T-helper 1 cell treated with Interleukin-12 subunit alpha and Interleukin-12 subunit beta and Interleukin-4 antibody, amounts not matched to agents 30 ng/mL and 1 ng/mL, for 36 hours (primary cell): ENCODE measurements around the gene SUSD1. TPM values are rescaled to one million over a fixed set of nuclear protein-coding genes. Genes with fewer than 3 reads are reported as not detected.
"Not testable (repeated sequence)": the region's sequence is repeated elsewhere in the genome, so short reads cannot be mapped to it uniquely, and the experiment has no call there.

Experiments
- intact Hi-C: fragments of 100-400 bp; cut with micrococcal nuclease; formaldehyde crosslinking; loops from one replicate; pipeline ENCODE4 v1.15.1; 2024
- total RNA-seq: library from RNA; stranded (reverse); gene quantifications from 2 replicates; pipeline ENCODE4 v1.2.3, GENCODE V29; 2022

The SUSD1 gene
- 23.7 and 25.5 TPM in 2 replicates for total RNA-seq

DNA sequence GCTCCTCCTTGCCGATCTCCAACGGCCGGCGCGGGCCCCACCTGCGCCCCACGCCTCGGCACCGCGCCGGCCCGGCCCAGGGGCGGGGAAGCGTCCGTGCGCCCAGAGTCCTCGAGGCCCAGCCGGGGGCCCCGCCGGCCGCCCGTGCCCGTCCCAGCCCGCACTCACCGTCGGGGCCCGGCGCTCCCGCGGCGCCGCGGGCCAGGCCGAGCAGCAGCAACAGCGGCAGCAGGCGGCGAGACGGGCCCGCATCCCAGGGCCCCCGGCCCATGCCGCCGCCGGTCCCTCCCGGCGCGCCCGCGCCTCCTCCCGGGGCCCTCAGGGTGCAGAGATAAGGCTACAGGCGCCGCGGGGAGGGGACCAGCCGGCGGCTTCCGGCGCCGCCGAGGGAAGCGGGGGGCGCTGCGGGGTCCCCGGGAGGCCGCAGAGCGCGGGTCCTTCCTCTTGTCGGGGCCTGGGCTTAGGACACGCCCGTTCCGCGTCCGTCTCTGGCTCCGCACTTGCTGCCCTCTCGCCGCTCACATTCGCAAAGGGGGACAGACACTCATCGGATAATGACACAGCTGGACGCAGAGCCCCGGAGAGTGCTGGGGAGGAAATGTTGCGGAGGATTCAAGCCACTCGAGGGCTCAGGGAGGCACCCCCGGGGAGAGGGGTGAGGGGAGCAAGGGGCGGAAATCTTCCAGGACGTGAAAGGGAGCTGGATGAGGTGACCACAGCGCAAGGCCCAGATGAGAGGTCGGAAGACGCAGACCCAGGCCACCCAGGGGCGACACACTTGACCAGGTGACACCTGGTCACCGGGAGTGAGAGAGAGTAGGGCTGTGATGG lies at the start of gene SUSD1:
Gene SUSD1 (minus strand): TSS at position 333 of the 831 bp plus-strand sequence. CDS start 62 bp downstream, at position 271.
- intact Hi-C loops = loop anchor here (1.0 to 10.0 kb wide), 8 partner anchors 44 to 1240 kb away; partner anchors contain the start of genes C9orf43, FKBP15, KIAA1958 and POLE3

DNA sequence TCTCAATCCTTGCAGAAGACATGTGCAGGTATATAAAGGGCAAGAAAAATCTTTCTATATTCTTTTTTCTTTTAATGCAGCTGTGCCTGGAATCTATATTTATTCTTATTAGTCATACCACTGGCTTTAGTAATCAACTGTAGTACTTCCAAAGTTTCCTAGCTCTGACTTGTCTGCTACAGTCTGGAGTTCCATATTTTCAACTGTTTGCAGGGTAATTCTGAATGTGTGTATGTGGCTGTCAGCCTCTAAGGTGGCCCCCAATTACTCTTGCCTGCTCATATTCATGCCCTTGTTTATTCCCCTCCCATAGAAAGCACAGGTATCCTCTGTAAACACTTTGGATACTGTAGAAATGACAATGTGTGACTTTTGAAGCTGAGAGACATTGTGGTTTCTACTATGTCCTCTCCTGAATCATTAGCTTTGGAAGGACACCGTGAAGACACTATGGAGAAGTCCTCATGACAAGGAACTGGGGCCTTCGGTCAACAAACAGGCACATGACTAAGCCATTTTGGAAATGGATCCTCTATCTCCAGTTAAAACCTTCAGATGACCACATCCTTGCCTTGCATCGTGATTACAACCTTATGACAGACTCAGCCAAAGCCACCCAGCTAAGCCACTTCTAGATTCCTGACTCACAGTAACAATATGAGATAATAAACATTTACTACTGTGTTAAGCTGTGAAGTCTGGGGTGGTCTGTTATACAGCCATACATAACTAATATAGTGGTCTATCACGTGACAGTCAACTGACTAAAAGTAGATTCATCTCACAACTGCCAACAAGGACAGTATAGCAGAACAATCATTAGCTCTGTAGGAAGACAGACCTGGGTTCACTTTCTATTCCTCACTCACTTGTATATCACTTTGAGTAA lies 49.5 kb upstream of the SUSD1 start:
- intact Hi-C loops = no loop called here

DNA sequence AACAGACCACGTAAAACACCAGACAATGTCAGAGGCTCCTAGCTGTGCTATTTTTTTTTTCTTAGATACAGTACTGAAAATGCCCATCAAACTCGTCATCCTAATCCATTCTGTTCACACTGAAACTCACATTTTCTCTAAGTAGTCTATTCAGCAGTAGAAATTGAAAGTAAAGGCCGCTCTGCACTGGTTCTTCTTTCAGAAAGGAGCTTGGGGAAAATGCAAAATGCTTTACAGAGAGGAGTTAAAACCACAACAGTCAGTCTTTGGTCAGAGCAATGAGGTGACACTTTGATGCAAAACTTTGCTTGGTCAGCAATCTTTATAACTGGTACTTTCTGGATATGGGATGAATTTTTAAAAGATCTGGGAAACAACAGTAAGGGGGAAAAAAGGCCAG lies 43.8 kb upstream of the SUSD1 start:
- intact Hi-C loops = loop anchor here (1.0 to 2.0 kb wide), 4 partner anchors 39 to 122 kb away; no protein-coding TSS in a partner anchor

DNA sequence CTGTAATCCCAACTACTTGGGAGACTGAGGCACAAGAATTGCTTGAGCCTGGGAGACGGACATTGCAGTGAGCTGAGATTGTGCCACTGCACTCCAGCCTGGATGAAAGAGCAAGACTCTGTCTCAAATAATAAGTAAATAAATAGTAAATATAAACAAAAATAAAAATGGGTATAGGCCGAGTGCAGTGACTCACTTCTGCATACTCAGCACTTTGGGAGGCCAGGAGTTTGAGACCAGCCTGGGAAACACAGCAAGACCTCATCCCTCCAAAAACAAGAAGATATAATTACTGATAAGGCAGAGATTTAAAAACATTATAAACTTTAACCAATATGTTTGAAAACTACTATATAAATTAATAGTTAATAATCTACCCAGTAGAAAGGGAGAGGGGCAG lies 37.8 kb upstream of the SUSD1 start:
- intact Hi-C loops = no loop called here

DNA sequence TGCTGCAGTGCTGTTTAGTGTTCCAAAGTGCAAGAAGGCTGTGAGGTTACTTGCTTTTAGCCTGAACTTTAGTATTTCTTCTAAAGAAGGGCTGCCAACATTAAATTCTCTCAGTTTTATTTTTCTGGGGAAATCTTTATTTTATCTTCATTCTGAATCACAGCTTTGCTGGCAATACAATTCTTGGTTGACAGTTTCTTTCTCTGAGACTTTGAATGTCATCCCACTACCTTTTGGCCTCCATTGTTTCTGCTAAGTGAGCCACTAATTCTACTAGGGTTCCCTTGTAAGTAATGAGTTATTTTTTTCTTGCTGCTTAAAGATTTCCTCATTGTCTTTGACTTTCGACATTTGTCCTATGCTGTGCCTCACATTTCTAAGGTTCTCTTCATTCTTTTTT lies 32.4 kb upstream of the SUSD1 start:
- intact Hi-C loops = no loop called here

DNA sequence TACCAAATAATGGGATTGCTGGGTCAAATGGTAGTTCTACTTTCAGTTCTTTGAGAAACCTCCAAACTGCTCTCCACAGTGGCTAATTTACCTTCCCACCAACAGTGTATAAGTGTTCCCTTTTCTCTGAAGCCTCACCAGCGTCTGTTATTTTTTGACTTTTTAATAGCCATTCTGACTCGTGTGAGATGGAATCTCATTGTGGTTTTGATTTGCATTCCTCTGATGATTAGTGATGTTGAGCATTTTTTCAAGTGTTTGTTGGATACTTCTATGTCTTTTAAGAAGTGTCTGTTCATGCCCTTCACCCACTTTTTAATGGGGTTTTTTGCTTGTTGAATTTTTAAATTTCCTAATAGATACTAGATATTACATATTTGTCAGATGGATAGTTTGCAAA lies 28.4 kb upstream of the SUSD1 start:
- intact Hi-C loops = no loop called here

DNA sequence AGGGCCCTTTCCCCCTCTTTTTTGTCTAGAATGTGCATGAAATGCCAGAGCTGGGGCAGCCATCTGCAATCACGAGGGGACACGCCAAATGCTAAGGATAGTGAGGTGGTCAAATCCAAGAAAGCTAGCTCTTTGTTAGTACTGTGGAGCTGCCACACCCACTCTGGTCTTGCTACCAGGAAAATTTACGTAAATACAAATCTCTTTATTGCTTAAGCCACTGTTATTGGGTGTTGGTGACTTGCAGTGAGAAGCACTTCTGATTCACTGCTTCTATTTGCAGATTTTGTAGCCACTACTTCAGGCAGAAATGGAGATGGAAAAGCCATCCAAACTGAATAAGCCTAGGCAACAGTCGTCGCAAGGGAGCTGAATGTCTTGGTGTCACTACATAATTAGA lies 25.6 kb upstream of the SUSD1 start:
- intact Hi-C loops = no loop called here

DNA sequence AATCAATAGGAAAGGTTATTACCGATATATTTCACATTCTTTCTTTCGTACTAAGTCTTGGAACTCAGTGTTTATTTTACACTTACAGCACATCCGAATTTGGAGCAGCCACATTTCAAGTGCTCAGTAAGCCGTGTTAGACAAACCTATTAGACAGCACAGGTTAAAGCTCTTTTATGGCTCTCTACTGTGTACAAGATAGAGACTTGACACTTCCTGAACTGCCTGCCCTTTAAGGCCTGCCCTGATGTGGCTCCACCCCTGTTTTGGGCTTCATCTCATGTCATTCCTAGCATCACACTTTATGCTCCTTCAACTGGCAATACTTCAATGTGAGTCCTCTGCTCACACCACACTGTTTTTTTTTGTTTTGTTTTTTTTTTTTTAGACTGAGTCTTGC lies 23.5 kb upstream of the SUSD1 start:
- intact Hi-C loops = no loop called here

DNA sequence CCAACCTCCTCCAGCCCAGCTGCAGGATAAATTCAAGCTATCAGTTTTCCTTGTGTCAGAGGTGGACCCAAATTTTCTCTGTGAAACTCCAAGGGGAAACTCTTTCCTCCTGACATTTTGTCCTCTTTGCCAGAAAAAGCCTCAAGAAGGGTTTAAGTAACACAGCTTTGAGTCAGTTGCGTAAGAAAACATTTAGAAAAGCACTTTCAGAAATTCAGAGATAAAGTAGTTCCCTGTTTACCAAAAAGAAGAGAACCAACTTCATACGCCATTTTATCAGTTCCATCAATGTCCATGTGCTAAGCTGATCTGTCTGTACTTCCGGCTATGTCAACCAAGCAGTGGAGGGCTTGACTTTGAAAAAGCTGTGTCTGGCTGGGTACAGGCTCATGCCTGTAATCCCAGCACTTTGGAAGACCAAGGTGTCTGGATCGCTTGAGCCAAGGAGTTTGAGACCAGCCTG lies 19.9 kb upstream of the SUSD1 start:
- intact Hi-C loops = no loop called here

DNA sequence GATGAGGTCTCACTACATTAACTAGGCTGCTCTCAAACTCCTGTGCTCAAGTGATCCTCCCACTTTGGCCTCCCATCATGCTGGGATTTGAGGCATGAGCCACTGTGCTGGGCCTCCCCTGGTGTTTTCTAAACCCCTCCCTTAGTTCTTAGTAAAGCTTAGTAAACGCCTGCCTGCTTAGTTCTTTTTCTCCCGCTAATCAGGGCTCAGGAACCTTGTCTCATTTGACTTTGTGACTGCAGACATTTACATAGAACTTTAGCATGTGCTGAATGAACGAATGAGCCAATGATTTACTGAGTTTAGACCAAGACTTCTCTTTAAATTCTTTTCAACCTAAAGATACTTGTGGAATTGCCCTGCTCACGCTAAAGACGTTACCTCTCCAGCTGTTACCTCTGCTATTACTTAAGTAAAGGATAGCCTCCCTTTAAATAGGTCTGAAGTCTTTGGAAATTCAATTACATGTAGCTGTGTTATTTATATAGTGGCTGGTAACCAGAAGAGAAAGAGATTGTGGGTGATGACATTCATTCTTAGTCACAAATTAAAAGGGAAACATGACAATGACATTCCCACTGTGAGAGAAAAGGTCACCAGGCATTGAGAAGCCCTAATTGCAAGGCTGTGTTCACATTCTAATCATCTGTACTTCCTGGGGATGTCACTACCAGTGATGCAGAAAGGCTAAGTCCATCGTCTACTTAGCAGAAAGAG lies 18.6 kb upstream of the SUSD1 start:
- intact Hi-C loops = no loop called here

DNA sequence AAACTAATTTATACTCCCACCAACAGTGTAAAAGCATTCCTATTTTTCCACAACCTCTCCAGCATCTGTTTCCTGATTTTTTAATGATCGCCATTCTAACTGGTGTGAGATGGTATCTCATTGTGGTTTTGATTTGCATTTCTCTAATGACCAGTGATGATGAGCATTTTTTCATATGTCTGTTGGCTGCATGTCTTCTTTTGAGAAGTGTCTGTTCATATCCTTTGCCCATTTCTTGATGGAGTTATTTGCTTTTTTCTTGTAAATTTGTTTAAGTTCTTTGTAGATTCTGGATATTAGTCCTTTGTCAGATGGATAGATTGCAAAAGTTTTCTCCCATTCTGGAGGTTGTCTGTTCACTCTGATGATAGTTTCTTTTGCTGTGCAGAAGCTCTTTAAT lies 15.2 kb upstream of the SUSD1 start:
- intact Hi-C loops = not testable (repeated sequence)

DNA sequence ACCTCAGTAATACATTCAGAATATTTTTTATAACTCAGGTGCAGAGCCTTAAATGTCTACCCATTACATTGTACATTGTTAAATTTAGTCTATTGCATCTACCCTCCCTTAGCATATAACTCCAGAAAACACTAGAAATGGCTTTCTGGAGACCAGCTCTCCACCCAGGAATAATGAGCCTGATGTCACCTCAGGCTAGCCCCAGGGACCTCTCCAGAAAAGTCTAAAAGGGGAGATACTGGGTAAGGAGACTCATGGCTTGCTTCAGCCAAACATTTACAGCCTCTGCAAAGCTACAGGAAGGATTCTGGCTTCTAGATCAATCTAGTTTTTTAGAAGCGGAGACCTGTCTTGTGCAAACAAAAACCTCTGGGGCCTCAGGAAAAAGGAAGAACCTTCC lies 13.8 kb upstream of the SUSD1 start:
- intact Hi-C loops = no loop called here

DNA sequence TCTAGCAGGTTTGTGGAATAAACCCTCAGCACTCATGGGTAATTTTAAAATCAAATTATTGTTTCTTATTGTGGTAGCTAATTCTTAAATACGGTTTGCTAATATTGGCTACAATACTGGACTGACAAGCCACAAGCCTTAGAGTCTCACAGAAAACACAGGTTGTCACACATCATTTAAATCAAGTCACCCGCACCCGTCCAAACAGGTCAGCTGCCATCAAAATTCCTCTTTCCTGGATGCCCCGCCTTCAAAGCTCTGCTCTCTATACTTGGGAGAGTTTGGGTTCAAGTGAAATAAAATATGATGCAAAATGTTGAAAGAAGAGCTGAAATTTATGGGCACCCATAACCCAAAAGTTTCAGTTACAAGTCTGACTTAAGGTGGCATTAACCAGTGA lies 12.3 kb upstream of the SUSD1 start:
- intact Hi-C loops = no loop called here

DNA sequence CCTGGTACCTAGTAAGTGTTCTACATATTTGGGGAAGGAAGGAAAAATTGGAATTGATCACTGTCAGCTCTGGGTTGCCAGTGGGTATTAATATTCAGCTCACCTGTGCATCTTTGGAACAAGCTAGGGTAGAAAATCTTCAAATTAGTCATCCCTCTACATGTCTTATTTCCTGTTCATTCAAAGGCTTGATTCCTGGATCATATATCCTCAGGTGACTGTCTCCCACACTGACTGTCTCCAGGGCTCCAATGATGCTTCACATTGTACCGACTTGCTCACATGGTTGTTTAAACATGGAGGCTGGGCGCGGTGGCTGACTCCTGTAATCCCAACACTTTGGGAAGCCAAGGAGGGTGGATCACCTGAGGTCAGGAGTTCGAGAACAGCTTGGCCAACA lies 11.6 kb upstream of the SUSD1 start:
- intact Hi-C loops = loop anchor here (1.0 kb wide), 1 partner anchor 10 kb away; no protein-coding TSS in a partner anchor

DNA sequence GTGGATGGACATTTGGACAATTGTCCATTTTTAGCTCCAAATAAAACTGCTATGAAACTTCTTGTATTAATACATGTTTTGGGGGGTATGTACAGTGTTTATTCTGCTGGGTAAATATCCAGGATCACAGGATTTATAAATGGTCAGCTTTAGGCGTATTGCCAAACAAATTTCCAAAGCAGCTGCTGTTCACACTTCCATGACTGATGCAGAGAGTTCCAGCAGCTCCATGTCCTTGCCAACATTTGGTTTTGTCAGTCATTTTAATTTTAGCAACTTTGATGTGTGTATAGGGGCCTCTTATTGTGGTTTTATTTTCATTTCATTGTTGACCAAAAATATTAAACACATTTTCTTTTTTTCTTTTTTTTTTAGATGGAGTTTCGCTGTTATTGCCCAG lies 9.8 kb upstream of the SUSD1 start:
- intact Hi-C loops = loop anchor here (5.0 kb wide), 3 partner anchors 43 to 567 kb away; partner anchors contain the start of genes GNG10 and SNX30

DNA sequence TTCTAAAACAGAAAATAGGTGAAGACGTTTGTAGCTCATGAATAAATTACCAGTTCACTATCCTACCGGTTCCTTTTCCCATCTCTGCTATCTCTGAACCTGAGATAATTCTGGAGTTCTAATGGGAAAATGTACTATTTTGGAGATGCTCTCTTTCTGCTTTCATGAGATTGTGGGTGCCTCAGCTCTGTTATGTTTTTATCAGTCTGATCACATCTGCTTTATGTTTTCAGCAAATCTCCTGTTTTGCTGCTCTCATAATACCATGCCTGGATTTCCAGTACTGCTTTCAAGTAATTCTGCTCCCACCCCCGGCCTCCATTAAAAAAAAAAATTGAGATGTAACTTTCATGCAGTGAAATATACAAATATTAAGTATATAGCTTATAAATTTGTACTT lies 9.1 kb upstream of the SUSD1 start:
- intact Hi-C loops = loop anchor here (5.0 kb wide), 3 partner anchors 42 to 568 kb away; partner anchors contain the start of genes GNG10 and SNX30

DNA sequence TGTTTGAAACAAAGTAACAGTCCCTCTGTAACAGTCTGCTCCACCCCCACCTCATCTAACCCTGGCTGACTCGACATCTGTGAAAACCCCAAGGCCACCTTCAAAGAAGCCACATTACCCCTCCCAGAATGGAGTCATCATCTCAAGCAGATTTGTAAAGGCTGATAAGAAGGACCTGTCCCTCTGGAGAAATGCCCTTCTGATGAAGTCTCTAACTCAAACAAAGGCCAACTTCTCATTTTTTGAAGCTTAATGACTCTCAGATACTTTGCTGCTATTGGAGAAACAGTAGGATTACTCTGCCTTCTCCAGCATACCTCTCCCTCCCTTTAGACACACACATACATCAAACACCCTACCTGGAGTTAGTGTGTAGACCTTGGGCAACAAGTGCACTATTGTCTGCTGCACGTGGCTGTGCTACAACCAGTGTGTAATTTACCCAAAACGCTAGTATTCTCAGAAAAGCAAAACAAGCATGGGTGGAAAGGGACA lies 5.3 kb upstream of the SUSD1 start:
- intact Hi-C loops = loop anchor here (1.0 to 5.0 kb wide), 8 partner anchors 24 to 572 kb away; partner anchors contain the start of genes GNG10, PTBP3 and SNX30

DNA sequence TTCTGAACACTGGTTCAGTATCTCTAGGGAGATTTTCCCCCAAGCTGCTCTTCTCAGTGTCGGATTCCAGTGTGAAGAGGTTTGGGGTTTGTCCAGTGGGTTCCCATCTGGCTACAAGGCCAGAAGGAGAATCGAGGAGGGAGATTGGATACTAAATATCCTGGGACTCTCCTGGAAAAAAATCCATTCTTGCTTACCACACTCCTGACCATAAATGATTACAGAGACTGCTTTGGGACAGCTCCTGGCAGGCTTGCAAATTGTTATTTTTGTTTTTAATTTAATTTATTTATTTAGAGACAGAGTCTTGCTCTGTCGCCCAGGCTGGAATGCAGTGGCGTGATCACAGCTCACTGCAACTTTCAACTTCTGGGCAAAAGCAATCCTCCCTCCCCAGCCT lies 4.7 kb upstream of the SUSD1 start:
- intact Hi-C loops = loop anchor here (1.0 to 10.0 kb wide), 10 partner anchors 23 to 1235 kb away; partner anchors contain the start of genes C9orf43, FKBP15, GNG10 and POLE3

DNA sequence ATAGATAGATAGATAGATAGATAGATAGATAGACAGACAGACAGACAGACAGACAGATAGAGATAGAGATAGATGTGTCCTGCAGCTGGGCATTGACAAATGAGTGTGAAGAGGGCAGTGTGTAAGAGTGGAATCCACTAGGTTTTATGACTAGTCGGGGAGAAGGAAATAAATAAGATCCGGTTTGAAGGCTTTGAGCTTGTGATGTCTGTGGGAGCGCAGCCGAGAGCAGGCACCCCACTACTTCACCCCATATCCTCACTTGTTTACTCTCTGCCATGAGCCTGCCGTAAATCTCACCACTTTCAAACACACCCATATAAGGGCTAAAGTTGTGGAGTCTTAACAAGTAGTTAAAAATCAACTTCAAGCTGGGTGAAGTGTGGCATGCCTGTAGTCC lies 1.4 kb upstream of the SUSD1 start:
- intact Hi-C loops = loop anchor here (1.0 to 10.0 kb wide), 3 partner anchors 10 to 1238 kb away; partner anchors contain the start of genes C9orf43, FKBP15, POLE3 and SLC31A1

DNA sequence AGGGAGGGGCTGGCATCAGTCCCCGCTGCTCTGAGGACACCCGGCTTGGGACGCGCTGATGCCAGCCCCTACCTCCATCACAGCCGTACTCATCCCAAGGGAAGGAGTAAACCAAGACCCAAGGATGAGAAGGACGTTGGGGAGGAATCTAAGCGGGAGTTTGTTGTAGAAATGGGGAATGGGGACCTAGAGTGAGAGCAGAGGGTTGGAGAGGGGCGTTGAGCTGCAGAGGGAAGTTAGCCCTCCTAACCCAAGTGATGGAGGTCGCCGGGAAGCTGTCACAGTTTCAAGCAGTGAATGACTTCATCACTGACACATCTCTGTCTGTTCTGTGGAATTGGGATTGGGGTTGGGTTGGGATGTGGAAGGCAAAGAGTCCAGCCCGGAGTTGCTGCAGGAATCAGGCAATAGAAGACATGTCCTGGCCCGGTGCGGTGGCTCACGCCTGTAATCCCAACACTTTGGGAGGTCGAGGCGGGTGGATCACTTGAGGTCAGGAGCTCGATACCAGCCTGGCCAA lies 759 bp upstream of the SUSD1 start:
- intact Hi-C loops = loop anchor here (1.0 to 10.0 kb wide), 5 partner anchors 10 to 1239 kb away; partner anchors contain the start of genes C9orf43, FKBP15, POLE3 and SLC31A1
